ENCODE results near the gene DDX6. TPM values are rescaled to one million over a fixed set of nuclear protein-coding genes. Genes with fewer than 3 reads are reported as not detected.
A peak's percentile ranks its signal among the peaks of the same experiment; 100 is the strongest.
"Not testable (repeated sequence)": the region's sequence is repeated elsewhere in the genome, so short reads cannot be mapped to it uniquely, and the experiment has no call there.

The DDX6 gene
- total RNA-seq, 1 experiment from 2014 or later = 59.4 TPM

DNA sequence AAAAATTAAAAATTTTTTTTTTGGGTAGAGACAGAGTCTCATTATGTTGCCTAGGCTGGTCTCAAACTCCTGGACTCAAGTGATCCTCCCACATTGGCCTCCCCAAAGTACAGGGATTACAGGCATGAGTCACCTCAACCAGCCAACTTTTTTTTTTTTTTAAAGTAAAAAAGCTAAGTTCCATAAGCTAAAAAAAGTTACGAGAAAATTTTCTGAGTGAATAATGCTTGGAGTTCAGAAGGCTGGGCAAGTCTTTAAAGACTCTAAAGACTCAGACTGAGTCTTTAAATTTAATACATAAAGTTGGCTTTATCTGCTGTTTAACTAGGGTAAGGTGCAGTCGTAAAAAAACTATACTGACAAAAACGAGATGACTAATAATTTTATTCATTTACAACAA is 5.6 kb downstream of the DDX6 start:
- peak overlapping the region; percentile 64 for H3K27ac ChIP-seq (ENCODE audit: low read length)
- no peaks in the 10 kb centered on the region for H3K9me3 ChIP-seq (ENCODE audit: low read length)
- H3K27me3 ChIP-seq (ENCODE audit: low read length) = no peaks in the 10 kb centered on the region
- POLR2A ChIA-PET (ENCODE audit: unreplicated experiment) = interaction anchor here (0.6 kb wide), 2 partner anchors 30 to 127 kb away, joined by 3 to 4 read pairs; no protein-coding TSS in a partner anchor
- no peaks in the 10 kb centered on the region for H3K9me2 ChIP-seq (replicated peaks; ENCODE audit: low read length)
- peaks cover 99% of the 10 kb centered on the region for H3K79me2 ChIP-seq (ENCODE audit: low read length)
- TF ChIP-seq, protein P1, sequence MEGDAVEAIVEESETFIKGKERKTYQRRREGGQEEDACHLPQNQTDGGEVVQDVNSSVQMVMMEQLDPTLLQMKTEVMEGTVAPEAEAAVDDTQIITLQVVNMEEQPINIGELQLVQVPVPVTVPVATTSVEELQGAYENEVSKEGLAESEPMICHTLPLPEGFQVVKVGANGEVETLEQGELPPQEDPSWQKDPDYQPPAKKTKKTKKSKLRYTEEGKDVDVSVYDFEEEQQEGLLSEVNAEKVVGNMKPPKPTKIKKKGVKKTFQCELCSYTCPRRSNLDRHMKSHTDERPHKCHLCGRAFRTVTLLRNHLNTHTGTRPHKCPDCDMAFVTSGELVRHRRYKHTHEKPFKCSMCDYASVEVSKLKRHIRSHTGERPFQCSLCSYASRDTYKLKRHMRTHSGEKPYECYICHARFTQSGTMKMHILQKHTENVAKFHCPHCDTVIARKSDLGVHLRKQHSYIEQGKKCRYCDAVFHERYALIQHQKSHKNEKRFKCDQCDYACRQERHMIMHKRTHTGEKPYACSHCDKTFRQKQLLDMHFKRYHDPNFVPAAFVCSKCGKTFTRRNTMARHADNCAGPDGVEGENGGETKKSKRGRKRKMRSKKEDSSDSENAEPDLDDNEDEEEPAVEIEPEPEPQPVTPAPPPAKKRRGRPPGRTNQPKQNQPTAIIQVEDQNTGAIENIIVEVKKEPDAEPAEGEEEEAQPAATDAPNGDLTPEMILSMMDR (conservative IDR thresholded peaks at IDR 0.05; ENCODE audit: low read depth, low read length) = no peak
- TF ChIP-seq EZH2phosphoT487 (IDR thresholded peaks at IDR 0.05; ENCODE audit: borderline replicate concordance, low read length) (no peak), EZH2 (IDR thresholded peaks at IDR 0.05; ENCODE audit: low read length, unreplicated experiment) (no peak)
- H4K20me1 ChIP-seq (ENCODE audit: low read length) = peaks cover 57% of the 10 kb centered on the region
- peaks cover 38% of the 10 kb centered on the region for H3K4me1 ChIP-seq (ENCODE audit: insufficient read depth, low read length)
- peak; percentile 80 for DNase-seq
- peak overlapping the region; percentile 51 for H3K4me2 ChIP-seq (ENCODE audit: low read length)
- ATAC-seq = peak; percentile 82
- no peak overlapping the region for H3K4me3 ChIP-seq (ENCODE audit: low read length)
- BruUV-seq (replicated peaks) = no TSS peak
- no peak overlapping the region for H3K9ac ChIP-seq (ENCODE audit: low read length)
- H3K36me3 ChIP-seq (ENCODE audit: low read depth, low read length) = peaks cover 35% of the 10 kb centered on the region
- intact Hi-C loops (cut with micrococcal nuclease) = loop anchor here (1.0 kb wide), 1 partner anchor 95 kb away; no protein-coding TSS in a partner anchor
- H2AFZ ChIP-seq (ENCODE audit: low read length) = no peak overlapping the region
- CTCF ChIA-PET = interaction anchor here (0.6 to 1.2 kb wide), 3 partner anchors 8 to 147 kb away, joined by 3 to 8 read pairs (median 3); no protein-coding TSS in a partner anchor
- H3F3A ChIP-seq (ENCODE audit: low read length, unreplicated experiment) = peaks cover 18% of the 10 kb centered on the region

DNA sequence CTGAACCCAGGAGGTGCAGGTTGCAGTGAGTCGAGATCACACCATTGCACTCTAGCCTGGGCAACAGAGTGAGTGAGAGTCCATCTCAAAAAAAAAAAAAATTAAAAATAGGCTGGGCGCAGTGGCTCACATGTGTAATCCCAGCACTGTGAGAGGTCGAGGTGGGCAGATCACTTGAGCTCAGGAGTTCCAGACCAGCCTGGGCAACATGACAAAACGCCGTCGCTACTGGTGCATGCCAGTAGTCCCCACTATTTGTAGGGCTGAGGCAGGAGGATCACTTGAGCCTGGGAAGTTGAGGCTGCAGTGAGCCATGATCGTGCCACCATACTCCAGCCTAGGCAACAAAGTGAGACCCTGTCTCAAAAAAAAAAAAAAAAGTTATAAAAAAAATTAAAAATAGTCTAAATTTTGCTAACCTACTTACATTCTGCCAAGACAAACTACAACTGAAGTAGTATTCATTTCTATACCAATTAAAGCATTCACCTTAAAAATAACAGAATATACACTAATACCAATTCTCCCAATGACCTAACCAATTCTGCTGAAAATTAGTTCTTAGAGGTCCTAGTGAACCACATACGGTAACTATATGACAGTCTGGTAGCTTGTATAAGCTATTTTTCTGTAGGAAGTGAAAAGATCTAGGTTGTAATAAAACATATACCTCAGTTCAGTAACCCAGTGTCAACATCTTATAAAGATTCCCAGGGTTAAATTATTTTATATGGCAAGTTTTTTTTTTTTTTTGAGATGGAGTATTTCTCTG is 7.1 kb downstream of the DDX6 start:
- no peaks in the 10 kb centered on the region for H3K9me3 ChIP-seq (ENCODE audit: low read length)
- intact Hi-C loops (cut with micrococcal nuclease) = no loop called here
- no peak overlapping the region for H3K9ac ChIP-seq (ENCODE audit: low read length)
- H3K4me2 ChIP-seq (ENCODE audit: low read length) = no peak overlapping the region
- TF ChIP-seq, protein P1 (conservative IDR thresholded peaks at IDR 0.05; ENCODE audit: low read depth, low read length) = no peak
- TF ChIP-seq EZH2 (IDR thresholded peaks at IDR 0.05; ENCODE audit: low read length, unreplicated experiment) = no peak
- TF ChIP-seq EZH2phosphoT487 (IDR thresholded peaks at IDR 0.05; ENCODE audit: borderline replicate concordance, low read length) = no peak
- ATAC-seq = no peak
- no TSS peak for BruUV-seq (replicated peaks)
- H3F3A ChIP-seq (ENCODE audit: low read length, unreplicated experiment) = peaks cover 18% of the 10 kb centered on the region
- H3K9me2 ChIP-seq (replicated peaks; ENCODE audit: low read length) = no peaks in the 10 kb centered on the region
- peaks cover 38% of the 10 kb centered on the region for H3K4me1 ChIP-seq (ENCODE audit: insufficient read depth, low read length)
- ChIA-PET POLR2A (ENCODE audit: unreplicated experiment) (no interaction called here), CTCF (no interaction called here)
- DNase-seq = no peak
- no peaks in the 10 kb centered on the region for H3K27me3 ChIP-seq (ENCODE audit: low read length)
- H3K4me3 ChIP-seq (ENCODE audit: low read length) = no peak overlapping the region
- peaks cover 49% of the 10 kb centered on the region for H4K20me1 ChIP-seq (ENCODE audit: low read length)
- H3K79me2 ChIP-seq (ENCODE audit: low read length) = peaks cover 90% of the 10 kb centered on the region
- no peak overlapping the region for H3K27ac ChIP-seq (ENCODE audit: low read length)
- H2AFZ ChIP-seq (ENCODE audit: low read length) = no peak overlapping the region
- peaks cover 43% of the 10 kb centered on the region for H3K36me3 ChIP-seq (ENCODE audit: low read depth, low read length)

DNA sequence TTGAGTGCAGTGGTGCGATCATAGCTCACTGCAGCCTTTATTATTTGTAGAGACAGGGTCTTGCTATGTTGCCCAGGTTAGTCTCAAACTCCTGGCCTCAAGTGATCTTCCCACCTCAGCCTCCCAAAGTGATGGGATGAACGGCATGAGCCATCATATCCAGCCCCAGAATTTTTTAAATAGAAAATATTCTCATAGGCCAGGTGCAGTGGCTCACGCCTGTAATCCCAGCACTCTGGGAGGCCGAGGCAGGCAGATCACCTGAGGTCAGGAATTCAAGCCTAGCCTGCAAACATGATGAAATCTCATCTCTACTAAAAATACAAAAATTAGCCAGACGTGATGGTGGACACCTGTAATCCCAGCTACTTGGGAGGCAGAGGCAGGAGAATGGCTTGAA is 7.6 kb downstream of the DDX6 start:
- BruUV-seq (replicated peaks); H3K9me3 ChIP-seq (ENCODE audit: low read length); ATAC-seq; POLR2A ChIA-PET (ENCODE audit: unreplicated experiment); H3K9me2 ChIP-seq (replicated peaks; ENCODE audit: low read length); H3K9ac ChIP-seq (ENCODE audit: low read length); CTCF ChIA-PET; DNase-seq; H3K4me3 ChIP-seq (ENCODE audit: low read length); H2AFZ ChIP-seq (ENCODE audit: low read length); H3K27ac ChIP-seq (ENCODE audit: low read length); intact Hi-C loops (cut with micrococcal nuclease); H3K4me2 ChIP-seq (ENCODE audit: low read length); H3K27me3 ChIP-seq (ENCODE audit: low read length): not testable (repeated sequence)
- H3F3A ChIP-seq (ENCODE audit: low read length, unreplicated experiment) = peaks cover 18% of the 10 kb centered on the region
- H3K79me2 ChIP-seq (ENCODE audit: low read length) = peaks cover 90% of the 10 kb centered on the region
- peaks cover 33% of the 10 kb centered on the region for H3K4me1 ChIP-seq (ENCODE audit: insufficient read depth, low read length)
- H3K36me3 ChIP-seq (ENCODE audit: low read depth, low read length) = peaks cover 49% of the 10 kb centered on the region
- H4K20me1 ChIP-seq (ENCODE audit: low read length) = peaks cover 43% of the 10 kb centered on the region
